ENCODE data around the gene HOXD8. TPM values are rescaled to one million over a fixed set of nuclear protein-coding genes. Genes with fewer than 3 reads are reported as not detected.

The HOXD8 gene
- total RNA-seq, 1 experiment from 2014 or later = 0.39 TPM

- POLR2A ChIA-PET (ENCODE audit: unreplicated experiment) = interaction anchor here (0.7 kb wide), 1 partner anchor 1193 kb away, joined by 5 read pairs; no protein-coding TSS in a partner anchor
- no TSS peak for BruUV-seq (replicated peaks)
- no peak for DNase-seq
- H4K20me1 ChIP-seq (ENCODE audit: insufficient read depth) = no peaks in the 10 kb centered on the region
- H2AFZ ChIP-seq = no peak overlapping the region
- H3K4me2 ChIP-seq = peak overlapping the region; percentile 1; the same call in 1 of the 2 replicates
- TF ChIP-seq CTCF (conservative IDR thresholded peaks at IDR 0.05) (no peak), EZH2 (IDR thresholded peaks at IDR 0.05; ENCODE audit: low read depth) (no peak)
- H3K79me2 ChIP-seq (ENCODE audit: low read depth) = no peaks in the 10 kb centered on the region
- H3K27me3 ChIP-seq (ENCODE audit: insufficient read depth, low read depth) = peaks cover 17% of the 10 kb centered on the region; the same call in 1 of the 2 replicates
- no peaks in the 10 kb centered on the region for H3K9me3 ChIP-seq (ENCODE audit: insufficient read depth, low read depth)
- H3K4me1 ChIP-seq (replicated peaks; ENCODE audit: insufficient read depth) = no peaks in the 10 kb centered on the region
- no peak overlapping the region for H3K27ac ChIP-seq
- H3K9me2 ChIP-seq (ENCODE audit: insufficient read depth) = no peaks in the 10 kb centered on the region
- CTCF ChIA-PET = no interaction called here
- intact Hi-C loops (cut with micrococcal nuclease; ENCODE audit: unreplicated experiment) = no loop called here
- H3F3A ChIP-seq (ENCODE audit: insufficient read depth, low read depth) = no peaks in the 10 kb centered on the region
- H3K36me3 ChIP-seq (ENCODE audit: low read depth) = no peaks in the 10 kb centered on the region
- no peak overlapping the region for H3K4me3 ChIP-seq
Measured at GRCh38 chr2:176138526-176138922, 9.0 kb downstream of the HOXD8 start.

GRCh38 chr2:176138923-176139660 lies 9.6 kb downstream of the HOXD8 start:
- Histone ChIP-seq H3K4me1 (replicated peaks; ENCODE audit: insufficient read depth) (no peaks in the 10 kb centered on the region), H3K4me2 (peak overlapping the region; percentile 1; the same call in 1 of the 2 replicates), H3K9me2 (ENCODE audit: insufficient read depth) (no peaks in the 10 kb centered on the region), H3K36me3 (ENCODE audit: low read depth) (no peaks in the 10 kb centered on the region), H3K27me3 (ENCODE audit: insufficient read depth, low read depth) (peaks cover 20% of the 10 kb centered on the region; the same call in 1 of the 2 replicates), H3K27ac (no peak overlapping the region), H4K20me1 (ENCODE audit: insufficient read depth) (no peaks in the 10 kb centered on the region), H2AFZ (no peak overlapping the region), H3K79me2 (ENCODE audit: low read depth) (no peaks in the 10 kb centered on the region), H3K4me3 (no peak overlapping the region), H3K9me3 (ENCODE audit: insufficient read depth, low read depth) (no peaks in the 10 kb centered on the region), H3F3A (ENCODE audit: insufficient read depth, low read depth) (no peaks in the 10 kb centered on the region)
- intact Hi-C loops (cut with micrococcal nuclease; ENCODE audit: unreplicated experiment) = no loop called here
- POLR2A ChIA-PET (ENCODE audit: unreplicated experiment) = interaction anchor here (0.7 kb wide), 1 partner anchor 1192 kb away, joined by 5 read pairs; no protein-coding TSS in a partner anchor
- no TSS peak for BruUV-seq (replicated peaks)
- TF ChIP-seq CTCF (conservative IDR thresholded peaks at IDR 0.05) (no peak), EZH2 (IDR thresholded peaks at IDR 0.05; ENCODE audit: low read depth) (no peak)
- no peak for DNase-seq
- CTCF ChIA-PET = interaction anchor here (1.4 kb wide), 1 partner anchor 515 kb away, joined by 11 read pairs; no protein-coding TSS in a partner anchor

GRCh38 chr2:176139661-176140512 lies 10.4 kb downstream of the HOXD8 start:
- Histone ChIP-seq H3K4me1 (replicated peaks; ENCODE audit: insufficient read depth) (no peaks in the 10 kb centered on the region), H3K36me3 (ENCODE audit: low read depth) (no peaks in the 10 kb centered on the region), H4K20me1 (ENCODE audit: insufficient read depth) (no peaks in the 10 kb centered on the region), H3K4me3 (no peak overlapping the region), H3K79me2 (ENCODE audit: low read depth) (no peaks in the 10 kb centered on the region), H3K9me3 (ENCODE audit: insufficient read depth, low read depth) (no peaks in the 10 kb centered on the region), H3F3A (ENCODE audit: insufficient read depth, low read depth) (no peaks in the 10 kb centered on the region), H3K9me2 (ENCODE audit: insufficient read depth) (no peaks in the 10 kb centered on the region), H3K27ac (no peak overlapping the region), H3K27me3 (ENCODE audit: insufficient read depth, low read depth) (peaks cover 21% of the 10 kb centered on the region; the same call in 1 of the 2 replicates), H2AFZ (no peak overlapping the region), H3K4me2 (no peak overlapping the region)
- no peak for DNase-seq
- BruUV-seq (replicated peaks) = no TSS peak
- TF ChIP-seq EZH2 (IDR thresholded peaks at IDR 0.05; ENCODE audit: low read depth) = no peak
- no peak for TF ChIP-seq CTCF (conservative IDR thresholded peaks at IDR 0.05)
- POLR2A ChIA-PET (ENCODE audit: unreplicated experiment) = no interaction called here
- intact Hi-C loops (cut with micrococcal nuclease; ENCODE audit: unreplicated experiment) = loop anchor here (2.0 to 5.0 kb wide), 2 partner anchors 415 to 1007 kb away; no protein-coding TSS in a partner anchor
- CTCF ChIA-PET = interaction anchor here (0.6 to 1.7 kb wide), 9 partner anchors 254 to 595 kb away, joined by 4 to 23 read pairs (median 6); no protein-coding TSS in a partner anchor
